ENCODE data around the gene GPRASP2.

- TF ChIP-seq CTCF (conservative IDR thresholded peaks at IDR 0.05; ENCODE audit: low read length): no peak
- TF ChIP-seq EZH2phosphoT487 (IDR thresholded peaks at IDR 0.05; ENCODE audit: borderline replicate concordance): no peak
Measured at GRCh38 chrX:102744307-102744706, 32.1 kb downstream of the GPRASP2 start.
